Measurements from ENCODE around the gene XRCC3.

XRCC3 gene

DNA sequence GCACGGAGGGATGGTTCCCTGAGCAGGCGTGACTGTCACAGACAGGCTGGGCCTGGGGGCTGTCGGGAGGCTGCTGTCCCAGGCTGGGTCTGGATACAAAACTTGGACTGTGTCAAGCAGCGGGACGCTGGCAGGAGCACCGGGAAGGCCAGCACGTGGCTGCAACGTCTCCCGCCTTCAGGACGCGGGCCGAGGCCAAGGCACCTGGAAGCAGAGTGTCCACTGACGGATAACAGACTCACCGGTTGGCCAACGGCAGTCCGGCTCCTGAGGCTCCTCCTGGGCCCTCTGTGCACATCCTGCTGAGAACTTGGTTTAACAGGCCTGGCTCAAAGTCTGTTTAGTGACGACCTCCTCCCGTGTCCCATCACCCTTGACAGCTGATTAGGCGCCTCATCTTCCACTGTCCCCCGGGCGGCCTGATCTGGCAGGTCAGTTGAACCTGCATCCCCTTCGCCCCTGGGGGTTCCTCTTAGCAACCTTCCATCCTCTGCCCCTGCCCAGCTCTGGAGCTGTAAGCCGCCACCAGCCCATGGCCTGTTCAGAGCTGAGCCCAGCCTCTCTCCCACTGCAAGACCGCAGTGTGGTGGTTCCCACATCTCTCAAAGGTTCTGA is 2.5 kb downstream of the XRCC3 start:
- H3K4me3 ChIP-seq (ENCODE audit: low read depth, low read length) = no peak overlapping the region
- no peak for DNase-seq (ENCODE audit: low read depth)

GRCh38 chr14:103711516-103712431 is 3.5 kb downstream of the XRCC3 start:
- DNase-seq (ENCODE audit: low read depth) = no peak
- H3K4me3 ChIP-seq (ENCODE audit: low read depth, low read length) = no peak overlapping the region

DNA sequence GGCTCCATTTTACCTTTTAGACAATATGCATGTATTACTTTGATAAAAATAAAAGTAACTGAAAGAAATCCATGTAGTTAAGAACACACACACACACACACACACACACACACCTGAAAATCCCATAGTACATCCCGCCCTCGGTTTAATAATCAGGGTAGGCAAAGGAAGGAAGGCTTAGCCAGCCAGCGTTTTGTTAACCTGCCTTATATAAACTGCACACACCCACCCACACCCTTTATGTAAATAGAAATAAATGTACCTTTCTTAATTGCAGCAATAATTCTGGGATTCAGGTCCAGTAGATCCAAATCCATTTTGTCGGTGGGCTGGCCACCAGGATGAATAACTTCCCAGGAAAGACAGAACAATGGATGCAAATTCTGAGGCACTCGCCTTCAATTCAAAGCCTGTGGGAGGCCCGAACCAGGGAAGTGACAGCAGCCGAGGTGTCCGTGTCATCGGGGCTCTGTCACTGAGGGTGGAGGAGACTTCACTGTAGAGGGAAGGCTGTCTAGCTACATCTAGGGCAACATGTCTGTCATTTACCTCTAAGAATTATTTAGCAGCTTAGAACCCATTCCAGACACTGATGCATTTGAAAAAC is 4.4 kb downstream of the XRCC3 start:
- no peak for DNase-seq (ENCODE audit: low read depth)
- H3K4me3 ChIP-seq (ENCODE audit: low read depth, low read length) = no peak overlapping the region

DNA sequence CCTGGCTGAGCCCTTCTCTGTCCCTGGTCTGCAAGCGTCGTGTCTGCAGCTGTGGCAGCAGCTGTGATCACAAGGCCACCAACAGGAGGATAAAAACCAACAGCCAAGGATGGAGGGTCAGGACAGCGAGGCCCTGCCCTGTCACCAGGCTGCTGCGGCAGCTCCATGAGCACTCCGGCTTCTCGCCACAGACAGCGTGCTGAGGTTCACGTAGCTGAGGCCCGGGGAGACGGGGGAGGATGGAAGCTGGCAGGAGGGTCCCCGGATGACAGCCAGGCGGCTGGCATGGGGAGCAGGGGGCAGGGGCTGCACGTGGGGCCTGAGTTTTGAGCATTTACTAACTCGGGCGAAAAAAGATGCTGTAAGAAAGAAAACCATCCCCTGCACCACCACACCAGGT is 5.4 kb downstream of the XRCC3 start:
- no peak for DNase-seq (ENCODE audit: low read depth)

DNA sequence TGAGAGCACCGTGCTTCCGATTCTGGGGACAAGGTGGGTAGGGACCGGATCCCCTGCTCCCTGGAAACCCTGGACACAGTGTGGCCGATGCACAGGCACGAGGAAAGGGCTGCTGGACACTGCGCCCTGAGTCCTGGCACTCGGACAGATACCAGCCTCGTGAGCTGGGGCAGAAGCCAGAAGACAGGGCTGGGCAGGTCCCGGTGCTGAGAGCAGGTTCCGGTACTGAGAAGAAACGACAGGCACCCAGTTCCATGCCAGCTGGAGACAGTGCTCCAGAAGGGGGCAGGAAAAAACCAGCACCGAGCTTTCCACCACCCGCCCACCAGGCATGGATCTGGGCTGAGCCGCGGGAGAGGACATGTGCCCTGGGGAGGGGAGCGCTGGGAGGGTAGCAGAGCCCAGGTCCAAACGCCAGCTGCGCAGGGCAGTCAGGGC is 6.5 kb downstream of the XRCC3 start:
- no peak for DNase-seq (ENCODE audit: low read depth)
- H3K4me3 ChIP-seq (ENCODE audit: low read depth, low read length) = no peak overlapping the region

More for the DNA sequence above, 5.4 kb downstream of the XRCC3 start:
- no peak overlapping the region for H3K4me3 ChIP-seq (ENCODE audit: low read depth, low read length)

- no peak for DNase-seq (ENCODE audit: low read depth)
- H3K4me3 ChIP-seq (ENCODE audit: low read depth, low read length) = no peak overlapping the region
Measured at GRCh38 chr14:103707329-103708263, 7.7 kb downstream of the XRCC3 start.

DNA sequence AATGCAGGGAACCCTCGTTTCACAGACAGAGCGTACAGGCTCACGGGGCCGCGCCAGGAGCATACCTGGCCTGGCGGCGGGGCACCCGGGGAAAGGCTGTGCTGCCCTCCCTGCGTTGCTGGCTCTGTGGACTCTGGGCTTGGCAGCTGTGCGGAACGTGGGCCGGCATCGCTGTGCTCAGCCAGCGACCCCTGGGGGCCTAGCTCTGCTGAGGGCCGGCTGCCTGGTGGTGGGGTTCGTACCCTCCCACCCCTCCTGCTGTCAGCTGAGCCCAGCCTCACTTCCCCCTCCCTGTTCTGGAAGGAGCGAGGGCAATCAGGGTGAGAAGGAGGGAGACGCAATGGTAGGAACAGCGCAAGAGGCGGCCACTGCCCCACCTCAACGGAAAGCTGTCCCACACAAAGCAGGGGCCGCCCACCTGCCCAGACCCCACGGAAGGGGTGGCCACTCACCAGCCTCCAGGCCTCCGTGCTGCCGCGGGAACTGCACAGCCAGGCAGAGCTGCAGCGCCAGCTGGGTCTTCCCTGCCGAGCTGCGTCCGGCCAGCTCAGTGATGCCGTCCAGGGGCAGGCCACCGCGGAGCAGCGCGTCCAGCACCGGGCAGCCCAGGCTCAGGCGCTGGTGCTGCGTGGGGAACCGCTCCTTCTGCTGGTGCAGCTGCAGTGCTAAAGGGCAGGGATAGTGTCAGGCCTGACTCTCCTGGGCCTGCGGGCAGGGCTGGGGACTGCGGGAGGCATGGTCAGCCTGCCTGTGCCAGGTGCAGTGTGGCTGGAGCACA is 8.5 kb downstream of the XRCC3 start:
- DNase-seq (ENCODE audit: low read depth) = no peak
- H3K4me3 ChIP-seq (ENCODE audit: low read depth, low read length) = no peak overlapping the region

GRCh38 chr14:103705504-103706284 is 9.6 kb downstream of the XRCC3 start:
- DNase-seq (ENCODE audit: low read depth) = no peak
- H3K4me3 ChIP-seq (ENCODE audit: low read depth, low read length) = no peak overlapping the region

GRCh38 chr14:103705118-103705503 is 10.1 kb downstream of the XRCC3 start:
- no peak overlapping the region for H3K4me3 ChIP-seq (ENCODE audit: low read depth, low read length)
- DNase-seq (ENCODE audit: low read depth) = no peak

- no peak overlapping the region for H3K4me3 ChIP-seq (ENCODE audit: low read depth, low read length)
Measured at GRCh38 chr14:103704708-103705107, 10.5 kb downstream of the XRCC3 start.

GRCh38 chr14:103703433-103704385 is 11.5 kb downstream of the XRCC3 start:
- DNase-seq (ENCODE audit: low read depth) = no peak
- no peak overlapping the region for H3K4me3 ChIP-seq (ENCODE audit: low read depth, low read length)

More at GRCh38 chr14:103704708-103705107, 10.5 kb downstream of the XRCC3 start:
- no peak for DNase-seq (ENCODE audit: low read depth)

DNA sequence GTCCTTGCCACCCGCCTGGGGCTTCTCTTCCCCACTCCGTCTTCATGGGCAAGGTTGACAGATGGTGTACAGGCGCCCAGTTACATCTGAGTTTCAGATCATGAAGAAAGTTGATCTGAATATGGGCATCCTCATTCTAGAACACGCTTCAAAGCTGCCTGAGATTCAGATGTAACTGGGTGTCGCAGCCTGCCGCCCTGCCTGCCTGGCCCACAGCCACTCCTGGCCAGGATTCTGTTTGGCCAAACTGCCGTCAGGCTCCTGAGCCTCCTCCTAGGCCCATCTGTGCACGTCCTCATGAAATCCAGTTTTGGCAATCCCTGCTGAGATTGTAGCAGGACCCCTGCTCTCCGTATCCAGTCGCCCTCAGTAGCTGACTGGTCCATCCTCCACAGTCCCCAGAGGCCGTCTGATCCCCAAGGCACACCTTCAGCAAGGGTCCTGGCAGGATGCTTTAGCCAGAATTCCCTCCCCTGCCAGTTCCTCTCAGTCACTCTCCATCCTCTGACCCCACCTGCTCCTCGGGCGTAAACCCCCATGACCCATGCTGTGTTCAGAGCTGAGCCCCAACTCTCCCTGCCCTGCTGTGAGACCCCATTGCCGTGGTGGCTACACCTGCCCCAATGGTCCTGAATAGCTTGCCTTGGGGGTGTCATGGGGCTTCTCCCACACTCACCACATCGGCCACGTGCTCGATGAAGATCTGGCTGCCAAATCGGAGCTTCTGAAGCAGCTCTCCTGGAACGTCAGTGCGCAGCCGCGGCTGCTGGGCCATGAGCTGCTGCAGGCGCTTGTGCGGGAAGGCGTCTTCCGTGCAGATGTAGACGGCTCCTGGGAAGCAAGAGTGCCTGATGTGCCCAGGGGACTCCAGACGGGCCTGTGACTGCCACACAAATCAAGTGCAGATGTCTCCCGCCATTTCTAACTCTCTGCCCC is 12.5 kb downstream of the XRCC3 start:
- no peak for DNase-seq (ENCODE audit: low read depth)
- no peak overlapping the region for H3K4me3 ChIP-seq (ENCODE audit: low read depth, low read length)

GRCh38 chr14:103702095-103702494 is 13.2 kb downstream of the XRCC3 start:
- no peak overlapping the region for H3K4me3 ChIP-seq (ENCODE audit: low read depth, low read length)

DNA sequence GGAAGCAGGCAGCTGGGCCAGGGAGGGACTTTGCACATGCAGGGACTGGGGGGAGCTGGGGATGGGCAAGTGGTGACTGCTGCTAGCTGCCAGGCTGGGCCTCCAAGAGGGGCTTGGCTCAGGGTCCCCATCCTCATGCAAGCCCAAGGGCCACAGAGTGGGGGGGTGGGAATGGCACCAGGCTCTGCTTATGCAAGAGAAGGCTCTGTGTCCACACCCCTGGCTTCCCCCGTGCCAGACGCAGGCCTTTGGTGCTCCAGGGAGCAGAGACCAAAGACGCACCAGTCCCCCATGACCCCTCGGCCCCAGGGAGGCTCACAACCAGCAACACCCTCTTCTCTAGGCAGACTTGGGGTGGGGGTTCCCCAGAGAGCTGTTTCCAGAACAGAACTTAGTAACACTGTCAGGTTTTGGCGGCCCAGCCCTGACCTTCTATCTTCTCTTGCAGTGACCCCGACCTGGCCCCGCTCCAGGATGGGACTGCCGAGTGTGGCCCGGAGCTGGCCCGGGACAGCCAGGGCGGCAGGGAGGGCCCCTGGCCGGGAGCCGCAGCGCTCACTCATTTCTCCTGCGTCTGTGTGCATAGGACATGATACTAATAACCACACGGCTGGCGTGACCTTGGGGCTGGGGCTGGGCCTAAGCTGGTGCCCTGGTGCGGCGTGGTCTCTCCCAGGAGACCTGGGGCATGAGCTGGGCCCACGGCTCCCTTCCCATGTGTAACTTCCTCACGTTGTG is 14.3 kb downstream of the XRCC3 start:
- H3K4me3 ChIP-seq (ENCODE audit: low read depth, low read length) = no peak overlapping the region
- DNase-seq (ENCODE audit: low read depth) = no peak

More at GRCh38 chr14:103702095-103702494, 13.2 kb downstream of the XRCC3 start:
- DNase-seq (ENCODE audit: low read depth) = no peak

Data from skeletal muscle cell (primary cell).